Measurements from ENCODE around the gene GSN. TPM values are rescaled to one million over a fixed set of nuclear protein-coding genes. Genes with fewer than 3 reads are reported as not detected.

The GSN gene
- total RNA-seq, 4 donors from 2014 or later, result 364 to 571 (median 480) TPM

DNA sequence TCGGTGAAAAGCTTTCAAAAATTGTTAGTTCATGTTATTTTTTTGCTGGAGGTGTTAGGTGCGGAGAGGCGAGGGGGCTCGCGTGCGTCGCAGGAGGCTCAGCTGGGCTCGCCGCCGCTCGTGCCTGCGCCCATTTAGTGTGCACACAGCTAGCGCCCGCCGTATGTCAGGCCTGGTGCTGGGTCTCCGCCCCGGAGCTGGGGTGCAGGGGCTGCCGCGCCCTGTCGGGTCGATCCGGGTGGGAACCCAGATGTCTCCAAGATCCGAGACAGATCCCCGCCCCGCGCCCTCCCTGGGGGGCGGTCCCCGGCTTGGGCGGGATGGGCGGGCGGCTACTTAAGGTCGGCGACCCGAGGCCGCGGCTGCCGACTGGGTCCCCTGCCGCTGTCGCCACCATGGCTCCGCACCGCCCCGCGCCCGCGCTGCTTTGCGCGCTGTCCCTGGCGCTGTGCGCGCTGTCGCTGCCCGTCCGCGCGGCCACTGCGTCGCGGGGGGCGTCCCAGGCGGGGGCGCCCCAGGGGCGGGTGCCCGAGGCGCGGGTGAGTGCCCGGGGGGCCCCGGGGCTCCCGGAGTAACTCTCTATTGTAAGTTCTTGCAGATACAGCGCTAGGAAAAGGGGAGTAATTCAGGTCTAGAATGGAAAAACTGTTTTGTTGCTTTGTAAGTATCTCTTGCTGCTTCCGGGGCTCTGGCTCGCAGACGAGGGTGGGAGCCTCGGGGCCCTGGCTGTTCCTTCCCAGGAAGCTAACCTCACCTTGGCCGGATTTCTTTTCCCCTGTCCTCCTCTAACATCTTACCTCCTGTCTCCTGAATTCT, 31.7 kb downstream of the GSN start:
- Histone ChIP-seq H3K4me3 (peak overlapping the region; percentile 48 to 72 (median 64)), H3K36me3 (peaks cover 0 to 31% (median 0%) of the 10 kb centered on the region in 3 donors), H3K27me3 (no peaks in the 10 kb centered on the region), H3K4me1 (peaks cover 6 to 84% (median 10%) of the 10 kb centered on the region in 4 donors), H3K27ac (peak overlapping the region; percentile 61 to 87 (median 80)), H3K9me3 (no peaks in the 10 kb centered on the region)
- peak; percentile 29 to 83 (median 79) for DNase-seq
- TF ChIP-seq, protein P1, sequence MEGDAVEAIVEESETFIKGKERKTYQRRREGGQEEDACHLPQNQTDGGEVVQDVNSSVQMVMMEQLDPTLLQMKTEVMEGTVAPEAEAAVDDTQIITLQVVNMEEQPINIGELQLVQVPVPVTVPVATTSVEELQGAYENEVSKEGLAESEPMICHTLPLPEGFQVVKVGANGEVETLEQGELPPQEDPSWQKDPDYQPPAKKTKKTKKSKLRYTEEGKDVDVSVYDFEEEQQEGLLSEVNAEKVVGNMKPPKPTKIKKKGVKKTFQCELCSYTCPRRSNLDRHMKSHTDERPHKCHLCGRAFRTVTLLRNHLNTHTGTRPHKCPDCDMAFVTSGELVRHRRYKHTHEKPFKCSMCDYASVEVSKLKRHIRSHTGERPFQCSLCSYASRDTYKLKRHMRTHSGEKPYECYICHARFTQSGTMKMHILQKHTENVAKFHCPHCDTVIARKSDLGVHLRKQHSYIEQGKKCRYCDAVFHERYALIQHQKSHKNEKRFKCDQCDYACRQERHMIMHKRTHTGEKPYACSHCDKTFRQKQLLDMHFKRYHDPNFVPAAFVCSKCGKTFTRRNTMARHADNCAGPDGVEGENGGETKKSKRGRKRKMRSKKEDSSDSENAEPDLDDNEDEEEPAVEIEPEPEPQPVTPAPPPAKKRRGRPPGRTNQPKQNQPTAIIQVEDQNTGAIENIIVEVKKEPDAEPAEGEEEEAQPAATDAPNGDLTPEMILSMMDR (IDR thresholded peaks at IDR 0.05), result peak in 1 of 6 experiments; percentile 7
- TF ChIP-seq POLR2A (IDR thresholded peaks at IDR 0.05), result peak; percentile 18 to 21

DNA sequence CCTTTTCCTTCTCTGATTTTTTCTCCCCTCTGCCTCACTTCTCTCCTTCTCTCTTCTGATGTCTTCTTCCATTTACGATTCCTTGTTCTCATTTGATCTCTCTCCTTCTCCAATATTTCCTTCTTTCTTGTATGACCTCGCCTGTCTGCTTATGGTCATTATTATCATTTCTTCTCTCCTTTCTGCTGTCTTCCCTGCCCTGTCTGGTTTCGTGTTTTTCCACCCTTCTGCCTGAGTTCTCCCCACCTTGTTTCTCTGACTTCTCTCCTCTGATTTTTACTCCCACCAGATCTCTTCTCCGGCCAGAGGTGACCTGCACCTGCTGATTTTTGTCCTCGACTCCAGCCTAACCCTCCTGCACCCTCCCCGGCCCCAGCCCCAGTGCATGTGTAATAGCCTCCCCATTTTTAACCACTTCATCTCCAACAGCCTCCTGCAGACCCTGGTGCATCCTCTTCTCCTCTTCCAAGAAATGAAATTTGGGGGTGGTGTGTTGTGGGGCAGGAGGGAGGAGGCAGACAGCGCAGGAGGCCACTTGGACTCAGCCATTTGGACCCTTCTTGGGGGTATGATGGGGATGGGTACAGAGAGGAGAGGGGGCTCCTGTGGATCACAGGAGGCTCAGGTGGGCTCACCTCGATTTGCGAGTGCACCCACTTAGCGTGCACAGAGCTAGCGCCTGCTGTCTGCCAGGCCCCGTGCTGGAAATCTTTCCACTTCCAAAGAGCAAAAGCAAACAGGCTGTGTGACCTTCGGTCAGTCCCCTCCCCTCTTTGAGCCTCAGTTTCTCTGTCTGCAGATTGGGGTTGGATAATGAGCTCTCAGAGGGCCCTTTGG, 32.5 kb downstream of the GSN start:
- H3K9me3 ChIP-seq, result no peaks in the 10 kb centered on the region
- DNase-seq, result no peak
- peaks cover 6 to 86% (median 9%) of the 10 kb centered on the region in 4 donors for H3K4me1 ChIP-seq
- TF ChIP-seq, protein P1 (IDR thresholded peaks at IDR 0.05), result no peak
- no peak for TF ChIP-seq POLR2A (IDR thresholded peaks at IDR 0.05)
- no peaks in the 10 kb centered on the region for H3K27me3 ChIP-seq
- H3K36me3 ChIP-seq, result peaks cover 0 to 38% (median 0%) of the 10 kb centered on the region in 3 donors
- H3K4me3 ChIP-seq, result peak overlapping the region; percentile 48 to 72 (median 64)
- H3K27ac ChIP-seq, result peak overlapping the region; percentile 61 to 87 (median 80)

DNA sequence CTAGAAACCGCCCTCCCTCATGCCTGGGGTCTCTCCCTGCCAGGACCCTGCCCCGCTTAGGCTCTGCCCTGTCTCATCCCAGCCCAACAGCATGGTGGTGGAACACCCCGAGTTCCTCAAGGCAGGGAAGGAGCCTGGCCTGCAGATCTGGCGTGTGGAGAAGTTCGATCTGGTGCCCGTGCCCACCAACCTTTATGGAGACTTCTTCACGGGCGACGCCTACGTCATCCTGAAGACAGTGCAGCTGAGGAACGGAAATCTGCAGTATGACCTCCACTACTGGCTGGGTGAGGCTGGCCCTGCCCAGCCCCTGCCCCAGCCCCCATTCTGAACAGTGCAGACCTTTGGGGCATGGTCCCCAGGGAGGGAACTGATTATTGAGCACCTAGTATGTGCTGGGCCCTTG, 33.9 kb downstream of the GSN start:
- peaks cover 0 to 50% (median 0%) of the 10 kb centered on the region in 3 donors for H3K36me3 ChIP-seq
- peak overlapping the region in 1 of 4 donors; percentile 24 for H3K4me3 ChIP-seq
- no peak for TF ChIP-seq POLR2A (IDR thresholded peaks at IDR 0.05)
- TF ChIP-seq, protein P1 (IDR thresholded peaks at IDR 0.05), result no peak
- H3K9me3 ChIP-seq, result no peaks in the 10 kb centered on the region
- peaks cover 6 to 74% (median 7%) of the 10 kb centered on the region in 4 donors for H3K4me1 ChIP-seq
- no peaks in the 10 kb centered on the region for H3K27me3 ChIP-seq
- H3K27ac ChIP-seq, result peak overlapping the region in 2 of 4 donors; percentile 22 to 51
- no peak for DNase-seq

DNA sequence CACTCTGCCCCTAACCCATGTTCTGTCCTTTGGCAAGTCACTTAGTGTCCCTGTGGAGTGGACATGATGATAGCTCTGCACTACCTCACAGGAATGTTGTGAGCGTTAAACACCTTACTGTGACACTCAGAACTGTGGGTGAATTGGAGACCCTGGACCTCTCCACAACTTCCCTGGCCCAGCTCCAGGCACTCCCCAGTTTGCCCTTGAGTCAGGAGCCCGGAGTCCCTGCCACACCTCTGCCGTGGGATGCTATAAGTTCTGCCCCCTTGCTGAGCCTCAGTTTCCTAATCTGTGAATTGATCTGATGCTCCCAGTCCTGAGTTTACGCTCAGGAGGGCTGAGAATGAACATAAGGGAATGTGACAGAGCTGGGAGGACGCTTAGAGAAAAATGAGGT, 34.4 kb downstream of the GSN start:
- Histone ChIP-seq H3K4me1 (peaks cover 6 to 69% (median 7%) of the 10 kb centered on the region in 4 donors), H3K27me3 (no peaks in the 10 kb centered on the region), H3K4me3 (peak overlapping the region in 1 of 4 donors; percentile 24), H3K27ac (peak overlapping the region in 2 of 4 donors; percentile 21 to 63), H3K9me3 (no peaks in the 10 kb centered on the region), H3K36me3 (peaks cover 0 to 55% (median 0%) of the 10 kb centered on the region in 3 donors)
- TF ChIP-seq POLR2A (IDR thresholded peaks at IDR 0.05), result no peak
- TF ChIP-seq, protein P1 (IDR thresholded peaks at IDR 0.05), result no peak
- no peak for DNase-seq

DNA sequence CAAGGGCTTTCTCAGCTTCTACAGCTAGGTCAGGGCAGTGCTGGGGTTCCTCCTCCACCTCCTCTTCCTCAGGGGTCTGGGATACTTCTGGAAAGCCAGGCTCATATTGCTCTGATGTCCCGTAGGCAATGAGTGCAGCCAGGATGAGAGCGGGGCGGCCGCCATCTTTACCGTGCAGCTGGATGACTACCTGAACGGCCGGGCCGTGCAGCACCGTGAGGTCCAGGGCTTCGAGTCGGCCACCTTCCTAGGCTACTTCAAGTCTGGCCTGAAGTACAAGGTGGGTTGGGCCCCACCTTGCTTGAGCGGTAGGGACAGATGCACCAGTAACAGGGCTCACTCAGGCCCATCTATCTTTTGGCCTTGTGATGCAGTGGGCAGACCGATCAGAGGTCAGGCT, 34.8 kb downstream of the GSN start:
- peaks cover 0 to 59% (median 0%) of the 10 kb centered on the region in 3 donors for H3K36me3 ChIP-seq
- H3K27me3 ChIP-seq, result no peaks in the 10 kb centered on the region
- H3K4me1 ChIP-seq, result peaks cover 6 to 65% (median 7%) of the 10 kb centered on the region in 4 donors
- H3K9me3 ChIP-seq, result no peaks in the 10 kb centered on the region
- DNase-seq, result no peak
- peak overlapping the region in 2 of 4 donors; percentile 21 to 63 for H3K27ac ChIP-seq
- H3K4me3 ChIP-seq, result peak overlapping the region in 1 of 4 donors; percentile 24
- TF ChIP-seq, protein P1 (IDR thresholded peaks at IDR 0.05), result no peak
- no peak for TF ChIP-seq POLR2A (IDR thresholded peaks at IDR 0.05)

All from Peyer's patch (tissue), 4 donors.